GM06990 (cell line): ENCODE data around the gene PCAT6.

Source experiments
- DNase-seq: peaks from one replicate; pipeline ENCODE4 v3.0.0-alpha.2; 2011; ENCODE audit not compliant: insufficient read length; ENCODE audit errors: extremely low read depth
- H3K27me3 ChIP-seq: replicated peaks from 2 replicates; pipeline ENCODE4 v1.6.0; 2011; ENCODE audit warnings: low read length; ENCODE audit not compliant: control insufficient read depth, insufficient read depth
- H3K36me3 ChIP-seq: 2 replicates; pipeline ENCODE4 v1.5.1; 2011; ENCODE audit warnings: low read length; ENCODE audit not compliant: control insufficient read depth, insufficient read depth
- H3K4me3 ChIP-seq: replicated peaks from 2 replicates; pipeline ENCODE4 v1.5.1; 2011; ENCODE audit warnings: low read depth, mild to moderate bottlenecking, control low read depth, low read length
- TF ChIP-seq, protein P1 (sequence below): IDR thresholded peaks from 2 replicates; pipeline ENCODE4 v1.5.1; 2011; ENCODE audit warnings: low read length, control low read depth, mild to moderate bottlenecking, inconsistent platforms; ENCODE audit not compliant: insufficient read depth, poor library complexity, severe bottlenecking

Gene PCAT6

DNA sequence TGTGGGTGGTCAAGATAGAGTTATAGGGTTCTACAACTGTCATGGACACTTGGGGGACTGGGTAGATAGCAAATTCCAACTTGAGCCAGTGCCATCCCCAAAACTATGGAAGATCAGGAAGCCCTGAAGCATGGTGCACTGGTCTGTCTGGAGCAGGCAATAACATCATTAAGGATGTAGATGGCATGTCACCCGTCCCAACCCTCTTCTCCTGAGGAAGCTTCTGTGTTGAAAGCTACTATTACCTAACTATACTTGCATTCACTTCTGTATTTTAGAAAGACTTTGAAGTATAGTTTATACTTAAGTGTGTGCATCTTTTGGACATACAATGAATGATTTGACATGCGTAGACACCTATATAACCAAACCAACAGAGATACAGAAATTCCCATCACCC lies 45.3 kb downstream of the PCAT6 start:
- no peak for DNase-seq
- H3K36me3 ChIP-seq, result no peaks in the 10 kb centered on the region
- H3K27me3 ChIP-seq, result no peaks in the 10 kb centered on the region
- no peak overlapping the region for H3K4me3 ChIP-seq
- TF ChIP-seq, protein P1, sequence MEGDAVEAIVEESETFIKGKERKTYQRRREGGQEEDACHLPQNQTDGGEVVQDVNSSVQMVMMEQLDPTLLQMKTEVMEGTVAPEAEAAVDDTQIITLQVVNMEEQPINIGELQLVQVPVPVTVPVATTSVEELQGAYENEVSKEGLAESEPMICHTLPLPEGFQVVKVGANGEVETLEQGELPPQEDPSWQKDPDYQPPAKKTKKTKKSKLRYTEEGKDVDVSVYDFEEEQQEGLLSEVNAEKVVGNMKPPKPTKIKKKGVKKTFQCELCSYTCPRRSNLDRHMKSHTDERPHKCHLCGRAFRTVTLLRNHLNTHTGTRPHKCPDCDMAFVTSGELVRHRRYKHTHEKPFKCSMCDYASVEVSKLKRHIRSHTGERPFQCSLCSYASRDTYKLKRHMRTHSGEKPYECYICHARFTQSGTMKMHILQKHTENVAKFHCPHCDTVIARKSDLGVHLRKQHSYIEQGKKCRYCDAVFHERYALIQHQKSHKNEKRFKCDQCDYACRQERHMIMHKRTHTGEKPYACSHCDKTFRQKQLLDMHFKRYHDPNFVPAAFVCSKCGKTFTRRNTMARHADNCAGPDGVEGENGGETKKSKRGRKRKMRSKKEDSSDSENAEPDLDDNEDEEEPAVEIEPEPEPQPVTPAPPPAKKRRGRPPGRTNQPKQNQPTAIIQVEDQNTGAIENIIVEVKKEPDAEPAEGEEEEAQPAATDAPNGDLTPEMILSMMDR, result no peak

DNA sequence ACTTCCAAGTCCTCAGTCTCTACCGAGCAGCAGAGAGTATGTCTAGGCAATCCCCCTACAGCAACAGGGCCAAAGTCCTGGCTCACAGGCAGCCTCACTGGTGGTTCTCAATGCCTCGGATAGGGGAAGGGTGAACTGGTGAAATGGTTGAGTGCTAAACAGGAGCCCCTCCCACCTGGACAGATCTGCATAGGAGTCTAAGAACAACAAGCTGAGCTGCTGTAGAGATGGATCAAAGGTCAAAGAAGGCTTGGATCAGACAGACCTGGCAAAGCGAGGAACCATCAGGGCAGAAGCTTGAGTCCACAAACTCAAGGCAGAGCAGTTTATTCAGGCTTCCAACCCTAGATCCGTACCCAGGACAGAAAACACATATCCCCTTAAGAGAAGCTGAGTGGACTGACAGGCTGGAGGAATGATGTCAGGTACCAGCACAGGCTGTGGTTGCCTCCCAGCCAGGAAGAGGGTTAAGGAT lies 46.4 kb downstream of the PCAT6 start:
- TF ChIP-seq, protein P1, result no peak
- Histone ChIP-seq H3K27me3 (peaks cover 1% of the 10 kb centered on the region; the same call in 1 of the 2 replicates), H3K4me3 (no peak overlapping the region), H3K36me3 (no peaks in the 10 kb centered on the region)
- no peak for DNase-seq

DNA sequence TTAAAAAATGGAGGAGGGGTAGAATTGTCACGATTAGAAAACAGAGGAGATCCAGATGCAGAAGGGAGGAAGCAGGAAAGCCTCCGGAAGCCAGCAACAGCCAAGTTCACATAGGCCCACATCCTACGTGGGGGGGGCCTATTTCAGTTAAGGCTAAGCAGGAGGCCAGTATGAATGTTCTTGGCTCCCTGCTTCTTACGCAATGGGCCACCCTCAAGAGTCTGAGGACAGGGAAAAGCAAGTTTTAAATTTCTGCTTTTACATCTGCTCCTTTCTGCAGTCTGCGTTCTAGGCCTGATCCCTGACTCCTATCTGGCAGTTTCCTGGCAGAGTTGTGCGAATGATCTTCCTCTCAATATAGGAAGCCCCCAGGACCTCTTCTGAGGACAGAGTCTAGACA lies 47.6 kb downstream of the PCAT6 start:
- Histone ChIP-seq H3K27me3 (peaks cover 1% of the 10 kb centered on the region; the same call in 1 of the 2 replicates), H3K4me3 (no peak overlapping the region), H3K36me3 (no peaks in the 10 kb centered on the region)
- TF ChIP-seq, protein P1, result no peak
- DNase-seq, result no peak

DNA sequence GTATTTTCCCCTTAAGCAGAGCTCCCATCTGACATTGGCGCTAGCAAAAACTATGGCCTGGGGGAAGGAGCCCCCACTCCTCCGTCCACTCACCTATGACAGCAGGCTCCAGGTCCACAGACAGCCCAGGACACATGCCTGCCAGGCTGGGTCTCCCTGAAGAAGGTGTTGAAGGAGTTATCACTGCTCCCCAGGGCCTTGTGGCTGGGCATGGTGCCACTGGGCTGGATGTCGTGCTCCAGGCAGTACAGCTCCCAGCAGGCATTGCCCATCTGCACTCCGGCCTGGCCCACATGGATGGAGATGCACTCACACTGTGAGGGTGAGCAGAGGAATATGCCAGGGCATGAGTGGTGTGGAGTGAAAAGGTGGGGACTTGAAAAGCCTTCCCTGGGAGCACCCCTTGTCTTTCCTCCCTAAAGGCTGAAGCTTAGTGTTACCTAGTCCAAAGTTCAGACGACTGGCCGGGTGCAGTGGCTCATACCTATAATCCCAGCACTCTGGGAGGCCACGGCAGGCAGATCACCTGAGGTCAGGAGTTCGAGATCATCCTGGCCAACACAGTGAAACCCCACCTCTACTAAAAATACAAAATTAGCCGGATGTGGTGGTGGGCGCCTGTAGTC lies 48.1 kb downstream of the PCAT6 start:
- Histone ChIP-seq H3K27me3 (peaks cover 1% of the 10 kb centered on the region; the same call in 1 of the 2 replicates), H3K36me3 (no peaks in the 10 kb centered on the region), H3K4me3 (no peak overlapping the region)
- DNase-seq, result no peak
- TF ChIP-seq, protein P1, result no peak

DNA sequence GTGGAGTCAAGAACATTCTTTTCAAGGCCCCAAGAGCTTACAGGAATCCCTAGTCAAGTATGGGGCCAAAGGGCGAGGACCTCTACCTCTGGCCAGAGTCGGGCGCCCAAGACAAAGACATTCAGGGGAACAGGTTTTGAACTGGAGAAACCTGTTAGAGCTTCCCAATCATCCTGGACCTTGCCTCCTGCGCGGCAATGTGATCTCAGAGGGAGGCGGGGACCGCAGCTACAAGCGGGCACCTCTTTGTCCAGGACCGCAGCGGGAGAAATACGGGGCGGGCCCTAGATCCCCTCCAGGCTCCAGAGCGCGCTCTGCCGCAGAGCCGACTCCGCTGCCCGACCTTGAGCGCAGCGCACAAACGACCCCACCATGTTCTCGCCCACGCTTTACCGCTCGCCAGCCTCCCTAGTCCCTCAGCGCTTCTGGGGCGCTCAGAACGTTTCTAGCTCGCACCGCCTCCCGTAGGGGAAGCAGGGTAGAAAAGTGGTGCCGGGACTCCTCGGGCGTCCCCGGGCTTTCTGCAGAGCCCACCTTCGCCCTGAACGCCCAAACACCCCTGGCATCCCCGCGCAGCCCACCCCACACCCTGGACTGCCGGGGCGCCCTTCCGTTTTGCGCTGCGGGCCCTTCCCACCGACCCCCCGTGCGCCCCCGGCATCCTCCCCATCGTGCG lies 50.1 kb downstream of the PCAT6 start:
- H3K27me3 ChIP-seq, result peaks cover 1% of the 10 kb centered on the region; the same call in 1 of the 2 replicates

More for the DNA sequence above, 50.1 kb downstream of the PCAT6 start:
- DNase-seq, result peak; percentile 29
- TF ChIP-seq, protein P1, result no peak
- Histone ChIP-seq H3K36me3 (no peaks in the 10 kb centered on the region), H3K4me3 (peak overlapping the region; percentile 62)
